Neural progenitor cell (in vitro differentiated cells): ENCODE results near the gene TBC1D24. TPM values are rescaled to one million over a fixed set of nuclear protein-coding genes. Genes with fewer than 3 reads are reported as not detected.
A peak's percentile ranks its signal among the peaks of the same experiment; 100 is the strongest.

Source experiments
- DNase-seq: peaks from one replicate; pipeline ENCODE4 v3.0.0-alpha.2; 2016; ENCODE audit warnings: low spot score
- H2AFZ ChIP-seq: fragments of 200-600 bp; sonication (generic); replicated peaks from 2 replicates; pipeline ENCODE4 v1.6.1; 2016; ENCODE audit warnings: antibody characterized with exemption
- H3F3A ChIP-seq: fragments of 200-600 bp; sonication (generic); 2 replicates; pipeline ENCODE4 v1.6.1; 2016; ENCODE audit warnings: antibody characterized with exemption, low read depth
- H3K27ac ChIP-seq: fragments of 200-600 bp; sonication (generic); 2 replicates; pipeline ENCODE4 v1.5.1; 2016; ENCODE audit warnings: mild to moderate bottlenecking
- H3K27me3 ChIP-seq: fragments of 200-600 bp; sonication (generic); 2 replicates; pipeline ENCODE4 v1.6.1; 2016; ENCODE audit warnings: mild to moderate bottlenecking, moderate library complexity
- H3K36me3 ChIP-seq: fragments of 200-600 bp; sonication (generic); 2 replicates; pipeline ENCODE4 v1.5.1; 2016
- H3K4me1 ChIP-seq: fragments of 200-600 bp; sonication (generic); 2 replicates; pipeline ENCODE4 v1.6.1; 2016; ENCODE audit warnings: mixed run types
- H3K4me2 ChIP-seq: fragments of 200-600 bp; sonication (generic); 2 replicates; pipeline ENCODE4 v1.6.1; 2016
- H3K4me3 ChIP-seq: fragments of 200-600 bp; sonication (generic); 2 replicates; pipeline ENCODE4 v1.5.1; 2016
- H3K79me2 ChIP-seq: fragments of 200-600 bp; sonication (generic); 2 replicates; pipeline ENCODE4 v1.6.1; 2016; ENCODE audit warnings: low read depth
- H3K9ac ChIP-seq: fragments of 200-600 bp; sonication (generic); 2 replicates; pipeline ENCODE4 v1.6.1; 2016
- H3K9me3 ChIP-seq: fragments of 200-600 bp; sonication (generic); 2 replicates; pipeline ENCODE4 v1.5.1; 2016; ENCODE audit warnings: low read depth
- H4K20me1 ChIP-seq: fragments of 200-600 bp; sonication (generic); 2 replicates; pipeline ENCODE4 v1.6.1; 2016; ENCODE audit warnings: low read depth
- H3K27ac Mint-ChIP-seq: 3 replicates; pipeline ENCODE4 v1.8.0; 2021; ENCODE audit warnings: mixed read lengths
- H3K27me3 Mint-ChIP-seq: 2 replicates; pipeline ENCODE4 v1.8.0; 2022; ENCODE audit warnings: low read depth, mild to moderate bottlenecking, inconsistent platforms, moderate library complexity, mixed read lengths; ENCODE audit not compliant: insufficient read depth
- H3K36me3 Mint-ChIP-seq: 3 replicates; pipeline ENCODE4 v1.8.0; 2021; ENCODE audit warnings: mixed read lengths
- H3K4me1 Mint-ChIP-seq: 3 replicates; pipeline ENCODE4 v1.8.0; 2021; ENCODE audit warnings: mixed read lengths
- H3K4me3 Mint-ChIP-seq: 3 replicates; pipeline ENCODE4 v1.8.0; 2021; ENCODE audit warnings: mild to moderate bottlenecking, moderate library complexity, mixed read lengths
- H3K9me3 Mint-ChIP-seq: 3 replicates; pipeline ENCODE4 v1.8.0; 2020; ENCODE audit warnings: mixed read lengths
- EZH2 ChIP-seq: fragments of 200-600 bp; sonication (generic); IDR thresholded peaks from 2 replicates; pipeline ENCODE4 v1.6.1; 2017; ENCODE audit warnings: antibody characterized with exemption, mild to moderate bottlenecking, moderate library complexity
- EZH2phosphoT487 ChIP-seq: fragments of 200-600 bp; sonication (generic); IDR thresholded peaks from 2 replicates; pipeline ENCODE4 v1.6.1; 2017; ENCODE audit warnings: antibody characterized with exemption
- total RNA-seq: library from RNA; depleted of rRNA; stranded (reverse); fragments of >200 nt; gene quantifications from 2 replicates; pipeline ENCODE4 v1.2.3, GENCODE V29; 2015; ENCODE audit warnings: low replicate concordance
- TF ChIP-seq, protein P1 (sequence below): fragments of 200-600 bp; sonication (generic); IDR thresholded peaks from 2 replicates; pipeline ENCODE4 v1.5.1; 2017; ENCODE audit warnings: antibody characterized with exemption, mild to moderate bottlenecking

TBC1D24 gene
- total RNA-seq, 1 donor from 2014 or later: 8.2 TPM

DNA sequence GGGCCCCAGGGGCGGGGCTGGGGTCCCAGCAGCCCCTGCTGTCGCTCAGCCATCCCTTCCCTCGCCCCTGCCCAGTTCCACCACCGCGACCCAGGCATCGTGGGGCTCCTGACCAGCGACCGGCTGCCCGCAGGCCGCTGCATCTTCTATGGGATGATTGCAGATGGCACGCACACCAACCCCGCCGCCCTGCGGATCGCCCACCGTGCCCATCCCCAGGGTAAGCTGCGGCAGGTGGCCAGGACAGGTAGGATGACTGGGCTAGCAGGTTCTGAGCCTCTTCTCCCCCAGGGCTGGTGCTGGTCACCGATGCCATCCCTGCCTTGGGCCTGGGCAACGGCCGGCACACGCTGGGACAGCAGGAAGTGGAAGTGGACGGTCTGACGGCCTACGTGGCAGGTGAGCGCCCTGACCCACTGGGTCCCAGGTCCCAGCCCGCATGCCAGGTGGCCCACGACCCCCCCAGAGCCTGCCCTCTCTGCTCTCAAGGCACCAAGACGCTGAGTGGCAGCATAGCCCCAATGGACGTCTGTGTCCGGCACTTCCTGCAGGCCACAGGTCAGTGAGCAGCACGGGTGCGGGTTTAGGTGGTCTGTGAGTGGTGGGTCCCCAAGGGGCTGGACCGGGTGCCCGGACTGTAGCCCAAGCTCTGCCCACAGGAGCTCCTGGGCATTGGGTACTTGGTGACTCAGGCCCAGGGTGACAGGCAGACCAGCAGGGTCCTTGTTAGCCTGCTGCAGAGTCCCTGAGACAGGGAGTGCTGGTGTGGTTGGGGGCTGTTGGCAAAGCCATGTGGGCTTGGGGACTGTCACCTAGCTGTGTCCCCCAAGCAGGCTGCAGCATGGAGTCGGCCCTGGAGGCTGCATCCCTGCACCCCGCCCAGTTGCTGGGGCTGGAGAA, 53.5 kb downstream of the TBC1D24 start:
- H3K4me3 ChIP-seq: no peak overlapping the region
- H3K9me3 Mint-ChIP-seq: no peaks in the 10 kb centered on the region
- no peaks in the 10 kb centered on the region for H3K36me3 Mint-ChIP-seq
- TF ChIP-seq, protein P1, sequence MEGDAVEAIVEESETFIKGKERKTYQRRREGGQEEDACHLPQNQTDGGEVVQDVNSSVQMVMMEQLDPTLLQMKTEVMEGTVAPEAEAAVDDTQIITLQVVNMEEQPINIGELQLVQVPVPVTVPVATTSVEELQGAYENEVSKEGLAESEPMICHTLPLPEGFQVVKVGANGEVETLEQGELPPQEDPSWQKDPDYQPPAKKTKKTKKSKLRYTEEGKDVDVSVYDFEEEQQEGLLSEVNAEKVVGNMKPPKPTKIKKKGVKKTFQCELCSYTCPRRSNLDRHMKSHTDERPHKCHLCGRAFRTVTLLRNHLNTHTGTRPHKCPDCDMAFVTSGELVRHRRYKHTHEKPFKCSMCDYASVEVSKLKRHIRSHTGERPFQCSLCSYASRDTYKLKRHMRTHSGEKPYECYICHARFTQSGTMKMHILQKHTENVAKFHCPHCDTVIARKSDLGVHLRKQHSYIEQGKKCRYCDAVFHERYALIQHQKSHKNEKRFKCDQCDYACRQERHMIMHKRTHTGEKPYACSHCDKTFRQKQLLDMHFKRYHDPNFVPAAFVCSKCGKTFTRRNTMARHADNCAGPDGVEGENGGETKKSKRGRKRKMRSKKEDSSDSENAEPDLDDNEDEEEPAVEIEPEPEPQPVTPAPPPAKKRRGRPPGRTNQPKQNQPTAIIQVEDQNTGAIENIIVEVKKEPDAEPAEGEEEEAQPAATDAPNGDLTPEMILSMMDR: no peak
- TF ChIP-seq EZH2phosphoT487 (no peak), EZH2 (no peak)
- no peaks in the 10 kb centered on the region for H3K9me3 ChIP-seq
- peaks cover 10% of the 10 kb centered on the region for H3K27me3 Mint-ChIP-seq
- no peak overlapping the region for H3K9ac ChIP-seq
- no peaks in the 10 kb centered on the region for H3K79me2 ChIP-seq
- no peak for DNase-seq
- H3F3A ChIP-seq: peaks cover 11% of the 10 kb centered on the region
- H3K4me1 ChIP-seq: no peaks in the 10 kb centered on the region
- peaks cover 7% of the 10 kb centered on the region for H3K27me3 ChIP-seq
- H3K27ac ChIP-seq: no peak overlapping the region
- no peaks in the 10 kb centered on the region for H4K20me1 ChIP-seq
- H3K4me1 Mint-ChIP-seq: peaks cover 8% of the 10 kb centered on the region
- no peaks in the 10 kb centered on the region for H3K36me3 ChIP-seq
- H3K27ac Mint-ChIP-seq: no peak overlapping the region
- H3K4me2 ChIP-seq: no peak overlapping the region
- no peak overlapping the region for H3K4me3 Mint-ChIP-seq
- no peak overlapping the region for H2AFZ ChIP-seq

DNA sequence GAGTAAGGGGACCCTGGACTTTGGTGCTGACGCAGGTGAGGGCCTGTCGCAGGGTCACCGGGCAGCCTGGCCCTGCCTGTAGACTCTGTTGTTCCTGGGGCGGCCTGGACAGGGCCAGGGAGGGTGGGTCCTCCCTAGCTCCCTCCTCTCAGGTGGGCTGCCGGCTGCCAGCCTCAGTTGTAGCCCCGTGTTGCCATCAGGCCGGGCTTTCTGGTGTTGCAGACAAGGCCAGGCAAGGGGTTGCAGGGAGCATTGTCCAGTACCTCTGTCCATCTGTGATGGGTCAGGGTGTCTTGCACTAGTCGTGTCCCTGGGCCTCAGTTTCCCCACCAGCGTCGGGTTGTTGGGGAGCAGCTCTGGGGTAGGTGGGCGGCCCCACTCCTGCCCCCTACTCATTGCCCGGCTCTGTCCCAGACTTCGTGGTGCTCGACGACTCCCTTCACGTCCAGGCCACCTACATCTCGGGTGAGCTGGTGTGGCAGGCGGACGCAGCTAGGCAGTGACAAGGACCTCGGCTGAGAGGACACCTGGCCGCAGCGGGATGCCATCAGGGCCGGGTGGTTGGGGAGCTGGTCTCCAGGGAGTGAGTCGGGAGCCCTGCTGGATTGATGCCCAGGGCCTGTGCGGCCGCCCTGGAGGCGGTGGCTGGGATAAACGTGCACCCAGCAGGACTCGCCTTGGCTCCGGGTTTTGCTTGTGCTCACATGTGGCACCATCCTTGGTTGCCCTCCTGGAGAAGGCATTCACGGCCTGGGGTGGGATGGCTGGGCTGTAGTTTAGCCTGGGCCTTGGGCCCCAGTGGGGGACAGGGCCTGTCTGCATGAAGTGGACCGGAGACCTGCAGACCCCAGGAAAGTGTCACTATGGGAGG, 54.4 kb downstream of the TBC1D24 start:
- H3K36me3 ChIP-seq: no peaks in the 10 kb centered on the region
- DNase-seq: no peak
- H3K4me2 ChIP-seq: no peak overlapping the region
- H3K27me3 ChIP-seq: peaks cover 13% of the 10 kb centered on the region
- H3K4me3 ChIP-seq: no peak overlapping the region
- TF ChIP-seq EZH2: no peak
- TF ChIP-seq, protein P1: no peak
- no peak for TF ChIP-seq EZH2phosphoT487
- H3F3A ChIP-seq: peaks cover 11% of the 10 kb centered on the region
- H3K9me3 ChIP-seq: no peaks in the 10 kb centered on the region
- H3K79me2 ChIP-seq: no peaks in the 10 kb centered on the region
- H3K4me1 Mint-ChIP-seq: peaks cover 13% of the 10 kb centered on the region
- H3K9me3 Mint-ChIP-seq: no peaks in the 10 kb centered on the region
- H3K27ac Mint-ChIP-seq: no peak overlapping the region
- H3K9ac ChIP-seq: no peak overlapping the region
- H3K4me1 ChIP-seq: no peaks in the 10 kb centered on the region
- no peaks in the 10 kb centered on the region for H4K20me1 ChIP-seq
- H3K4me3 Mint-ChIP-seq: peak overlapping the region; percentile 35
- no peak overlapping the region for H2AFZ ChIP-seq
- peaks cover 17% of the 10 kb centered on the region for H3K27me3 Mint-ChIP-seq
- H3K27ac ChIP-seq: no peak overlapping the region
- H3K36me3 Mint-ChIP-seq: no peaks in the 10 kb centered on the region

DNA sequence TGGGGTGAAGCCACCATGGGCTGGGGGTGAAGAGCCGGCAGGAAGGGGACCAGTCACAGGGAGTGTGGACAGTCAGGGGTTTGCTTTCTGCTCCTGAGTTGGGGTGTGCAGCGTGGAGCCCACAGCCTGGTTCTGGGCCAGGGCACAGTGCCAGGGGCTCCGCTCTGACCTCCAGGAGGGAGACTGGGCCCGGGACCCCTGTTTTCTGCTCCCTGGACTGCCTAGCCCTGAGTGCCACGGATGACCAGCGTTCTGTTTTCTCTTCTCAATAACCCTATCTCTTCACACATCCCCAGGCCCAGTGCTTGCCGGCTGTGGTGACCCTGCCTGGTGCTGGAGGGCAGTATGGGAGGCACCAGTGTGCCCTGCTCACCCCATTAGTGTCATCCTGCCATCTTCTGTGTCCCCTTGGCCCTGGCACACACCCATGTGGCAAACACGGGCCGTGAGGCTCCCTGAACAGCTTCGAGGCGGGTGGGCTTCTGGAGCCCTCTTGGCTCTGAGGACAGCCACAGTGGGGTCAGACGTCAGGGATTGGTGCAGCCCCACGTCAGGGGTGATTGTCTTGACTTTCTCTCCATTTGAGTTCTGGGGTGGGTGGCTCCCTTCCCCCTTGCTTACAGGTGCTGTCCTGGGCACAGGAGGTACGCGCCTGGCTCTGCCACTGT, 55.2 kb downstream of the TBC1D24 start:
- H3K36me3 Mint-ChIP-seq: no peaks in the 10 kb centered on the region

More for the DNA sequence above, 55.2 kb downstream of the TBC1D24 start:
- TF ChIP-seq EZH2phosphoT487 (no peak), EZH2 (no peak)
- TF ChIP-seq, protein P1: no peak
- H2AFZ ChIP-seq: no peak overlapping the region
- H3K27ac ChIP-seq: no peak overlapping the region
- H4K20me1 ChIP-seq: no peaks in the 10 kb centered on the region
- H3K9me3 Mint-ChIP-seq: no peaks in the 10 kb centered on the region
- H3K4me3 Mint-ChIP-seq: peak overlapping the region; percentile 67
- H3K9ac ChIP-seq: no peak overlapping the region
- peaks cover 11% of the 10 kb centered on the region for H3F3A ChIP-seq
- H3K4me2 ChIP-seq: no peak overlapping the region
- no peaks in the 10 kb centered on the region for H3K4me1 ChIP-seq
- H3K4me3 ChIP-seq: no peak overlapping the region
- H3K27ac Mint-ChIP-seq: no peak overlapping the region
- peaks cover 13% of the 10 kb centered on the region for H3K27me3 ChIP-seq
- no peaks in the 10 kb centered on the region for H3K79me2 ChIP-seq
- peaks cover 13% of the 10 kb centered on the region for H3K4me1 Mint-ChIP-seq
- no peaks in the 10 kb centered on the region for H3K9me3 ChIP-seq
- no peak for DNase-seq
- peaks cover 18% of the 10 kb centered on the region for H3K27me3 Mint-ChIP-seq
- no peaks in the 10 kb centered on the region for H3K36me3 ChIP-seq
